Urinary bladder (tissue), 4 donors: Measurements from ENCODE around the gene GNG12. TPM values are rescaled to one million over a fixed set of nuclear protein-coding genes. Genes with fewer than 3 reads are reported as not detected.

Experiments used
- DNase-seq: peaks from one replicate; pipeline ENCODE4 v3.0.0-alpha.2; 2015; ENCODE audit errors: extremely low spot score
- H3K27ac ChIP-seq: one replicate; pipeline ENCODE4 v1.5.1; 2013; ENCODE audit warnings: low read depth, mild to moderate bottlenecking, moderate library complexity
- H3K36me3 ChIP-seq: one replicate; pipeline ENCODE4 v1.6.1; 2013; ENCODE audit warnings: mild to moderate bottlenecking, moderate library complexity; ENCODE audit not compliant: insufficient read depth
- H3K4me1 ChIP-seq: one replicate; pipeline ENCODE4 v1.6.1; 2013; ENCODE audit warnings: mild to moderate bottlenecking, moderate library complexity; ENCODE audit not compliant: insufficient read depth
- H3K4me3 ChIP-seq: one replicate; pipeline ENCODE4 v1.5.1; 2013; ENCODE audit warnings: low read depth, low read length
- WGBS: extraction: QIAGEN DNeasy Blood & Tissue Kit; methylation state at CpG from one replicate; pipeline ENCODE4 v1.1.7; 2013; 5-methylcytosine and 5-hydroxymethylcytosine counted together
- polyA plus RNA-seq: library from polyadenylated mRNA; stranded (reverse); fragments of 200-250 nt; gene quantifications from one replicate; pipeline ENCODE4 v1.2.3, GENCODE V29; 2013
- total RNA-seq: library from RNA; depleted of rRNA; stranded (reverse); fragments of >200 nt; gene quantifications from one replicate; pipeline ENCODE4 v1.2.3, GENCODE V29; 2014
- donor health status: healthy with polysubstance abuse.
- donor health status: healthy.

The GNG12 gene
- total and polyA plus RNA-seq, 2 donors = 79.4 to 264 TPM

GRCh38 chr1:67683766-67684525 is 149.3 kb downstream of the GNG12 start:
- H3K36me3 ChIP-seq = peaks cover 2% of the 10 kb centered on the region
- H3K4me1 ChIP-seq = no peaks in the 10 kb centered on the region
- H3K4me3 ChIP-seq = peak overlapping the region; percentile 21
- 24% methylated on average over 8 of the region's 8 CpGs for WGBS
- no peak for DNase-seq
- no peak overlapping the region for H3K27ac ChIP-seq

GRCh38 chr1:67683316-67683715 is 150.0 kb downstream of the GNG12 start:
- 44% methylated on average over 3 of the region's 3 CpGs for WGBS
- Histone ChIP-seq H3K4me1 (no peaks in the 10 kb centered on the region), H3K4me3 (no peak overlapping the region), H3K27ac (no peak overlapping the region), H3K36me3 (no peaks in the 10 kb centered on the region)
- no peak for DNase-seq

GRCh38 chr1:67682659-67683197 is 150.5 kb downstream of the GNG12 start:
- no peaks in the 10 kb centered on the region for H3K4me1 ChIP-seq
- no peak overlapping the region for H3K27ac ChIP-seq
- WGBS = 29% methylated on average over 3 of the region's 3 CpGs
- no peaks in the 10 kb centered on the region for H3K36me3 ChIP-seq
- no peak for DNase-seq
- H3K4me3 ChIP-seq = no peak overlapping the region

- 98% methylated on average over 2 of the region's 2 CpGs for WGBS
- no peak for DNase-seq
- Histone ChIP-seq H3K4me1 (no peaks in the 10 kb centered on the region), H3K4me3 (no peak overlapping the region), H3K27ac (no peak overlapping the region), H3K36me3 (no peaks in the 10 kb centered on the region)
These were observed 152.8 kb downstream of the GNG12 start for GRCh38 chr1:67680486-67680885.

GRCh38 chr1:67679691-67680090 is 153.6 kb downstream of the GNG12 start:
- Histone ChIP-seq H3K27ac (no peak overlapping the region), H3K4me1 (no peaks in the 10 kb centered on the region), H3K4me3 (no peak overlapping the region), H3K36me3 (no peaks in the 10 kb centered on the region)
- no peak for DNase-seq

- H3K4me3 ChIP-seq = no peak overlapping the region
- H3K36me3 ChIP-seq = no peaks in the 10 kb centered on the region
- WGBS = 51% methylated on average over 2 of the region's 2 CpGs
- no peak for DNase-seq
- H3K27ac ChIP-seq = no peak overlapping the region
- H3K4me1 ChIP-seq = no peaks in the 10 kb centered on the region
These were observed 155.3 kb downstream of the GNG12 start for GRCh38 chr1:67677930-67678329.

- H3K27ac ChIP-seq = no peak overlapping the region
- H3K36me3 ChIP-seq = no peaks in the 10 kb centered on the region
- no peak overlapping the region for H3K4me3 ChIP-seq
- H3K4me1 ChIP-seq = no peaks in the 10 kb centered on the region
- WGBS = 94% methylated on average over 2 of the region's 2 CpGs
- DNase-seq = no peak
These were observed 155.9 kb downstream of the GNG12 start for GRCh38 chr1:67677408-67677807.

- H3K4me3 ChIP-seq = no peak overlapping the region
- 69% methylated on average over 2 of the region's 2 CpGs for WGBS
- DNase-seq = no peak
- H3K4me1 ChIP-seq = no peaks in the 10 kb centered on the region
- no peak overlapping the region for H3K27ac ChIP-seq
- H3K36me3 ChIP-seq = no peaks in the 10 kb centered on the region
These were observed 156.3 kb downstream of the GNG12 start for GRCh38 chr1:67676946-67677345.

- 83% methylated on average over 2 of the region's 2 CpGs for WGBS
- no peak overlapping the region for H3K4me3 ChIP-seq
- no peak overlapping the region for H3K27ac ChIP-seq
- no peaks in the 10 kb centered on the region for H3K4me1 ChIP-seq
- no peaks in the 10 kb centered on the region for H3K36me3 ChIP-seq
- no peak for DNase-seq
These were observed 157.0 kb downstream of the GNG12 start for GRCh38 chr1:67676287-67676686.

GRCh38 chr1:67675800-67676199 is 157.5 kb downstream of the GNG12 start:
- no peak overlapping the region for H3K27ac ChIP-seq
- 81% methylated on average over 2 of the region's 2 CpGs for WGBS
- no peak for DNase-seq
- no peaks in the 10 kb centered on the region for H3K36me3 ChIP-seq
- no peak overlapping the region for H3K4me3 ChIP-seq
- no peaks in the 10 kb centered on the region for H3K4me1 ChIP-seq

GRCh38 chr1:67674260-67675011 is 158.8 kb downstream of the GNG12 start:
- 23% methylated on average over 4 of the region's 4 CpGs for WGBS
- peak; percentile 35 for DNase-seq
- H3K36me3 ChIP-seq = no peaks in the 10 kb centered on the region
- H3K4me1 ChIP-seq = no peaks in the 10 kb centered on the region
- no peak overlapping the region for H3K27ac ChIP-seq
- H3K4me3 ChIP-seq = no peak overlapping the region

GRCh38 chr1:67673468-67674201 is 159.6 kb downstream of the GNG12 start:
- Histone ChIP-seq H3K27ac (no peak overlapping the region), H3K4me1 (no peaks in the 10 kb centered on the region), H3K36me3 (no peaks in the 10 kb centered on the region), H3K4me3 (no peak overlapping the region)
- DNase-seq = no peak
- 90% methylated on average over 1 of the region's 1 CpG for WGBS

- 95% methylated on average over 1 of the region's 1 CpG for WGBS
- Histone ChIP-seq H3K27ac (no peak overlapping the region), H3K4me3 (no peak overlapping the region), H3K4me1 (no peaks in the 10 kb centered on the region), H3K36me3 (no peaks in the 10 kb centered on the region)
- DNase-seq = no peak
These were observed 160.9 kb downstream of the GNG12 start for GRCh38 chr1:67672260-67672803.
